Measurements from ENCODE around the gene GMPS. TPM values are rescaled to one million over a fixed set of nuclear protein-coding genes. Genes with fewer than 3 reads are reported as not detected.

The GMPS gene
- total RNA-seq, 1 experiment from 2014 or later: 136 TPM

GRCh38 chr3:155876037-155876436 lies 5.6 kb downstream of the GMPS start (continued):
- TF ChIP-seq CTCF (IDR thresholded peaks at IDR 0.05): no peak

- ChIA-PET POLR2A (no interaction called here), CTCF (no interaction called here)
- peaks cover 67% of the 10 kb centered on the region for H3K4me1 Mint-ChIP-seq
- DNase-seq (ENCODE audit: low spot score) (no peak), ATAC-seq (no peak)
- no peaks in the 10 kb centered on the region for H3K9me3 Mint-ChIP-seq
- H3K4me3 Mint-ChIP-seq: no peak overlapping the region
- H3K27me3 Mint-ChIP-seq (ENCODE audit: low read depth): no peaks in the 10 kb centered on the region
- H3K36me3 Mint-ChIP-seq: no peaks in the 10 kb centered on the region
- no peak overlapping the region for H3K27ac Mint-ChIP-seq
- TF ChIP-seq ATF6 (CRISPR knock-in tag; IDR thresholded peaks at IDR 0.05): no peak
- no peak for TF ChIP-seq SP1 (CRISPR knock-in tag; conservative IDR thresholded peaks at IDR 0.05)
- TF ChIP-seq MLX (CRISPR knock-in tag; IDR thresholded peaks at IDR 0.05): no peak
Measured at GRCh38 chr3:155876503-155876902, 6.1 kb downstream of the GMPS start.

DNA sequence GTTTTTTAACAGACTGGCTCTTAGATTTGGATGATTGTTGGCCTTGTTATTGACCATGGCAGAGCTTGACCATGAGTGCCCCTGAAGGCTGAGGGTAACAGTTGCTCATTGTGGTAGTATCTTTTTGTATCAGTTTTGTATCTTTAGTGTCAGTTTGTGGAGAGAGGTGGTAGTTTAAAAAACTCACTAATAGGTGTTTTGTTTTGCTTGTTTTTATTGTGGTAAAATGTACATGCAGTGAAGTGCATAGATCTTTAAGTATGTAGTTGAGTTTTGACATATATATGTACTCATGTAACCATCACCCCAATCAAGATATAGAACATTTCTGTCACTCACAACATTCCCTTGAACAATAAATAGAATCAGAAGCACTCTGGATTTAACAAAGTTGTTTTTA lies 9.8 kb downstream of the GMPS start:
- ATAC-seq (no peak), DNase-seq (ENCODE audit: low spot score) (no peak)
- no peak overlapping the region for H3K4me3 Mint-ChIP-seq
- peaks cover 42% of the 10 kb centered on the region for H3K4me1 Mint-ChIP-seq
- TF ChIP-seq USF2 (CRISPR knock-in tag; IDR thresholded peaks at IDR 0.05): no peak
- no peaks in the 10 kb centered on the region for H3K27me3 Mint-ChIP-seq (ENCODE audit: low read depth)
- CTCF ChIA-PET: interaction anchor here (2.3 kb wide), 1 partner anchor 74 kb away, joined by 8 read pairs; the partner anchor contains the start of gene C3orf33
- no peaks in the 10 kb centered on the region for H3K36me3 Mint-ChIP-seq
- H3K27ac Mint-ChIP-seq: no peak overlapping the region
- H3K9me3 Mint-ChIP-seq: no peaks in the 10 kb centered on the region
- POLR2A ChIA-PET: interaction anchor here (1.2 kb wide), 1 partner anchor 9 kb away, joined by 3 read pairs; no protein-coding TSS in a partner anchor

- H3K27ac Mint-ChIP-seq: no peak overlapping the region
- no peaks in the 10 kb centered on the region for H3K9me3 Mint-ChIP-seq
- no peak for DNase-seq (ENCODE audit: low spot score)
- no peak overlapping the region for H3K4me3 Mint-ChIP-seq
- no peaks in the 10 kb centered on the region for H3K36me3 Mint-ChIP-seq
- POLR2A ChIA-PET: no interaction called here
- CTCF ChIA-PET: interaction anchor here (1.0 to 1.1 kb wide), 2 partner anchors 14 to 57 kb away, joined by 3 to 4 read pairs; no protein-coding TSS in a partner anchor
- no peak for ATAC-seq
- H3K27me3 Mint-ChIP-seq (ENCODE audit: low read depth): no peaks in the 10 kb centered on the region
- peaks cover 14% of the 10 kb centered on the region for H3K4me1 Mint-ChIP-seq
- TF ChIP-seq NFATC4 (CRISPR knock-in tag; IDR thresholded peaks at IDR 0.05): no peak
- no peak for TF ChIP-seq ZNF671 (CRISPR knock-in tag; IDR thresholded peaks at IDR 0.05)
- TF ChIP-seq, protein P1, sequence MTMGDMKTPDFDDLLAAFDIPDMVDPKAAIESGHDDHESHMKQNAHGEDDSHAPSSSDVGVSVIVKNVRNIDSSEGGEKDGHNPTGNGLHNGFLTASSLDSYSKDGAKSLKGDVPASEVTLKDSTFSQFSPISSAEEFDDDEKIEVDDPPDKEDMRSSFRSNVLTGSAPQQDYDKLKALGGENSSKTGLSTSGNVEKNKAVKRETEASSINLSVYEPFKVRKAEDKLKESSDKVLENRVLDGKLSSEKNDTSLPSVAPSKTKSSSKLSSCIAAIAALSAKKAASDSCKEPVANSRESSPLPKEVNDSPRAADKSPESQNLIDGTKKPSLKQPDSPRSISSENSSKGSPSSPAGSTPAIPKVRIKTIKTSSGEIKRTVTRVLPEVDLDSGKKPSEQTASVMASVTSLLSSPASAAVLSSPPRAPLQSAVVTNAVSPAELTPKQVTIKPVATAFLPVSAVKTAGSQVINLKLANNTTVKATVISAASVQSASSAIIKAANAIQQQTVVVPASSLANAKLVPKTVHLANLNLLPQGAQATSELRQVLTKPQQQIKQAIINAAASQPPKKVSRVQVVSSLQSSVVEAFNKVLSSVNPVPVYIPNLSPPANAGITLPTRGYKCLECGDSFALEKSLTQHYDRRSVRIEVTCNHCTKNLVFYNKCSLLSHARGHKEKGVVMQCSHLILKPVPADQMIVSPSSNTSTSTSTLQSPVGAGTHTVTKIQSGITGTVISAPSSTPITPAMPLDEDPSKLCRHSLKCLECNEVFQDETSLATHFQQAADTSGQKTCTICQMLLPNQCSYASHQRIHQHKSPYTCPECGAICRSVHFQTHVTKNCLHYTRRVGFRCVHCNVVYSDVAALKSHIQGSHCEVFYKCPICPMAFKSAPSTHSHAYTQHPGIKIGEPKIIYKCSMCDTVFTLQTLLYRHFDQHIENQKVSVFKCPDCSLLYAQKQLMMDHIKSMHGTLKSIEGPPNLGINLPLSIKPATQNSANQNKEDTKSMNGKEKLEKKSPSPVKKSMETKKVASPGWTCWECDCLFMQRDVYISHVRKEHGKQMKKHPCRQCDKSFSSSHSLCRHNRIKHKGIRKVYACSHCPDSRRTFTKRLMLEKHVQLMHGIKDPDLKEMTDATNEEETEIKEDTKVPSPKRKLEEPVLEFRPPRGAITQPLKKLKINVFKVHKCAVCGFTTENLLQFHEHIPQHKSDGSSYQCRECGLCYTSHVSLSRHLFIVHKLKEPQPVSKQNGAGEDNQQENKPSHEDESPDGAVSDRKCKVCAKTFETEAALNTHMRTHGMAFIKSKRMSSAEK (CRISPR knock-in tag; IDR thresholded peaks at IDR 0.05; ENCODE audit: borderline replicate concordance): no peak
- no peak for TF ChIP-seq ETV6 (CRISPR knock-in tag; IDR thresholded peaks at IDR 0.05)
- TF ChIP-seq PREB (CRISPR knock-in tag; IDR thresholded peaks at IDR 0.05; ENCODE audit: borderline replicate concordance): no peak
- TF ChIP-seq E2F1 (CRISPR knock-in tag; IDR thresholded peaks at IDR 0.05): no peak
- TF ChIP-seq GABPB1 (CRISPR knock-in tag; IDR thresholded peaks at IDR 0.05): no peak
- TF ChIP-seq, protein P2, sequence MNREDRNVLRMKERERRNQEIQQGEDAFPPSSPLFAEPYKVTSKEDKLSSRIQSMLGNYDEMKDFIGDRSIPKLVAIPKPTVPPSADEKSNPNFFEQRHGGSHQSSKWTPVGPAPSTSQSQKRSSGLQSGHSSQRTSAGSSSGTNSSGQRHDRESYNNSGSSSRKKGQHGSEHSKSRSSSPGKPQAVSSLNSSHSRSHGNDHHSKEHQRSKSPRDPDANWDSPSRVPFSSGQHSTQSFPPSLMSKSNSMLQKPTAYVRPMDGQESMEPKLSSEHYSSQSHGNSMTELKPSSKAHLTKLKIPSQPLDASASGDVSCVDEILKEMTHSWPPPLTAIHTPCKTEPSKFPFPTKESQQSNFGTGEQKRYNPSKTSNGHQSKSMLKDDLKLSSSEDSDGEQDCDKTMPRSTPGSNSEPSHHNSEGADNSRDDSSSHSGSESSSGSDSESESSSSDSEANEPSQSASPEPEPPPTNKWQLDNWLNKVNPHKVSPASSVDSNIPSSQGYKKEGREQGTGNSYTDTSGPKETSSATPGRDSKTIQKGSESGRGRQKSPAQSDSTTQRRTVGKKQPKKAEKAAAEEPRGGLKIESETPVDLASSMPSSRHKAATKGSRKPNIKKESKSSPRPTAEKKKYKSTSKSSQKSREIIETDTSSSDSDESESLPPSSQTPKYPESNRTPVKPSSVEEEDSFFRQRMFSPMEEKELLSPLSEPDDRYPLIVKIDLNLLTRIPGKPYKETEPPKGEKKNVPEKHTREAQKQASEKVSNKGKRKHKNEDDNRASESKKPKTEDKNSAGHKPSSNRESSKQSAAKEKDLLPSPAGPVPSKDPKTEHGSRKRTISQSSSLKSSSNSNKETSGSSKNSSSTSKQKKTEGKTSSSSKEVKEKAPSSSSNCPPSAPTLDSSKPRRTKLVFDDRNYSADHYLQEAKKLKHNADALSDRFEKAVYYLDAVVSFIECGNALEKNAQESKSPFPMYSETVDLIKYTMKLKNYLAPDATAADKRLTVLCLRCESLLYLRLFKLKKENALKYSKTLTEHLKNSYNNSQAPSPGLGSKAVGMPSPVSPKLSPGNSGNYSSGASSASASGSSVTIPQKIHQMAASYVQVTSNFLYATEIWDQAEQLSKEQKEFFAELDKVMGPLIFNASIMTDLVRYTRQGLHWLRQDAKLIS (CRISPR knock-in tag; IDR thresholded peaks at IDR 0.05; ENCODE audit: borderline replicate concordance): no peak
- TF ChIP-seq MYBL2 (CRISPR knock-in tag; IDR thresholded peaks at IDR 0.05): no peak
Measured at GRCh38 chr3:155884292-155884691, 13.8 kb downstream of the GMPS start.
